Nephron (organoid): ENCODE measurements around the gene SORCS2.

Experiments used
- H3K27ac Mint-ChIP-seq, 3 experiments: 2 replicates each; pipeline ENCODE4 v1.8.0; 2020; ENCODE audit warnings: mixed read lengths in 3 of 3, mild to moderate bottlenecking in 2 of 3, moderate library complexity in 1 of 3
- H3K27me3 Mint-ChIP-seq: 2 replicates; pipeline ENCODE4 v1.8.0; 2021; ENCODE audit warnings: low read depth, mild to moderate bottlenecking, moderate library complexity, mixed read lengths
- H3K36me3 Mint-ChIP-seq: 2 replicates; pipeline ENCODE4 v1.8.0; 2020; ENCODE audit warnings: low read depth, mixed read lengths
- H3K4me1 Mint-ChIP-seq: 2 replicates; pipeline ENCODE4 v1.8.0; 2020; ENCODE audit warnings: mixed read lengths
- H3K4me3 Mint-ChIP-seq, 3 experiments: 2 replicates each; pipeline ENCODE4 v1.8.0; 2020; ENCODE audit warnings: mild to moderate bottlenecking in 3 of 3, mixed read lengths in 3 of 3, moderate library complexity in 2 of 3
- H3K9me3 Mint-ChIP-seq: 2 replicates; pipeline ENCODE4 v1.8.0; 2020; ENCODE audit warnings: mixed read lengths
- CTCF ChIP-seq, 3 experiments: fragments of 200-600 bp; sonication (generic); IDR thresholded peaks; one replicate each; pipeline ENCODE4 v1.5.0; 2021; ENCODE audit warnings: antibody characterized with exemption in 3 of 3; ENCODE audit not compliant: unreplicated experiment in 3 of 3

Gene SORCS2

GRCh38 chr4:7295911-7296660 lies 103.7 kb downstream of the SORCS2 start:
- no peak overlapping the region for H3K4me3 Mint-ChIP-seq
- TF ChIP-seq CTCF (IDR thresholded peaks at IDR 0.05; ENCODE audit: unreplicated experiment in 3 of 3): peak; percentile 43 to 57 (median 51)
- no peaks in the 10 kb centered on the region for H3K9me3 Mint-ChIP-seq
- H3K36me3 Mint-ChIP-seq: no peaks in the 10 kb centered on the region
- H3K4me1 Mint-ChIP-seq: peaks cover 34% of the 10 kb centered on the region
- peaks cover 34% of the 10 kb centered on the region for H3K27me3 Mint-ChIP-seq
- H3K27ac Mint-ChIP-seq: no peak overlapping the region

DNA sequence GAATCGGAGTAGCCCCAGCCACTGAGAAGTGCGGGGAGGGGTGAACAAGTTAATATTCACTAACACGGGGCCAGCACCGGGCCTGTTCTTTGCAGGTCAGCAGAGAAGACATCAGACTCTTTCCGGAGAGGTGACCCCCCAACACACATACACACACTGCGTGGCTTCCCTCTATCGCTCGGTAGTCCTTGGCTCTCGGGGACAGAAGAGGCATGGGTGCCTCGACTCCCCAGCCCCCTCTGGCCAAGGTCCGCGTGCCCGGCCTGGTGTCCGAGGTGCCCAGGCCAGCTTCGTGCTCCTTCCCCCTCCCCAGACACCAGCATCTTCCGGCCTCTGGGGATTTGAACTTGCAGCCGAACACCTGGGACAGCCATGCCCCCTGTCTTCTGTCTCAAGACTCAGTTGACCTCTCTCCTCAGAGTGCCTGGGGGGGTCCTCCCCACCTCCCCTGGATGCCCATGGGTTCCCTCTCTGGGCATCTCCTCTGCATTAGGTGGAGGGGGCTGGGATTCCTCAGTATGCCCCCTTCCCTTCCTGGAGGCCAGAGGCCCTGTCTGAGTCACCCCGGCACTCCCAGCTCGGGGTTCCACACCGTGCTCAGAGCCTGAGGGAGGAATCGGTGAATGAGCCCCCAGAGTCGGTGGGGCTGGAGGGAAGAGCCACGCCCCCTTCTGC lies 104.5 kb downstream of the SORCS2 start:
- Mint-ChIP-seq H3K4me1 (peaks cover 31% of the 10 kb centered on the region), H3K9me3 (no peaks in the 10 kb centered on the region), H3K27ac (no peak overlapping the region), H3K27me3 (peaks cover 30% of the 10 kb centered on the region), H3K36me3 (no peaks in the 10 kb centered on the region), H3K4me3 (no peak overlapping the region)
- no peak for TF ChIP-seq CTCF (IDR thresholded peaks at IDR 0.05; ENCODE audit: unreplicated experiment in 3 of 3)

DNA sequence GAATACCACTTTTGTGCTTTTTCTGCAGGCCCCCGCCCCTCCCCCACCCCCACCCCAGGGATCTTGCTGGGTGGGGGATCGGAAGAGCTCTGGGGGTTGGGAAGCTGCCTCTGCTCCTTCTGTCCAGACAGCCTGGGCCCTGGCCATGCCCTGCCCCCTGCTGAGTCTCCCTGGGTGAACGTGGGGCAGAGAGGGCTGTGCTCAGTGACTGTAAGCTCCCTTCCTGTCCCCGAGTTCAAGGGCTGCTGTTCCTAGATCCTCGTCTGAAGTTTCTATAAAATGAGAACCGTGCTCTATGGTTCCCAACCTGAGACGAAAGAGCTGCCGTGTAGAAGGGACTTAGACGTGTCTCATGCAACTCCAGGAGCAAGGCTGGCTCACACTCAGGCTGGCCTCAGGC lies 105.0 kb downstream of the SORCS2 start:
- Mint-ChIP-seq H3K4me3 (no peak overlapping the region), H3K4me1 (peaks cover 33% of the 10 kb centered on the region), H3K27me3 (peaks cover 36% of the 10 kb centered on the region), H3K36me3 (no peaks in the 10 kb centered on the region), H3K27ac (no peak overlapping the region), H3K9me3 (no peaks in the 10 kb centered on the region)
- no peak for TF ChIP-seq CTCF (IDR thresholded peaks at IDR 0.05; ENCODE audit: unreplicated experiment in 3 of 3)

GRCh38 chr4:7297881-7298280 lies 105.5 kb downstream of the SORCS2 start:
- H3K4me3 Mint-ChIP-seq: no peak overlapping the region
- no peaks in the 10 kb centered on the region for H3K9me3 Mint-ChIP-seq
- peaks cover 37% of the 10 kb centered on the region for H3K4me1 Mint-ChIP-seq
- peaks cover 37% of the 10 kb centered on the region for H3K27me3 Mint-ChIP-seq
- H3K36me3 Mint-ChIP-seq: no peaks in the 10 kb centered on the region
- TF ChIP-seq CTCF (IDR thresholded peaks at IDR 0.05; ENCODE audit: unreplicated experiment in 3 of 3): no peak
- H3K27ac Mint-ChIP-seq: peak overlapping the region in 2 of 3 experiments; percentile 26 to 39

DNA sequence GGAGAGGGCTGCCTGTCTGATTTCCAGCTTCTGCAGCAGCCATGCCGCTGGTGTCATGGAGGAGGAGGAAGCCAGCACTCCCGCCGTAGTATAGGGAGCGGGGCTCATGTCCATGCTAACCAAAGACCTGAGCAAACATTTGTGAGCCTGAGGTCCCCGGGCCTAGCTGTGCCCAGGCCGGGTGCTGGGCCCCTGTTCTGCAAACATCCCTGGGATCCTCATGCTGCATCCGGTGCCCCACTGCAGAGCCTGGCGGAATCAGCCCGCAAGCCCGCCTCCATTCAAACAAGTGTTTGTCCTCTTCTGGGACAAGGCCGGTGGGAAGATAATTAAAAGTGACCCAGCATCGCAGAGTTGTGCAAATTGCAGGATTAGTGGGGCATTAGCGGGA lies 106.3 kb downstream of the SORCS2 start:
- H3K4me1 Mint-ChIP-seq: peaks cover 43% of the 10 kb centered on the region
- TF ChIP-seq CTCF (IDR thresholded peaks at IDR 0.05; ENCODE audit: unreplicated experiment in 3 of 3): no peak
- H3K9me3 Mint-ChIP-seq: no peaks in the 10 kb centered on the region
- peak overlapping the region in 1 of 3 experiments; percentile 39 for H3K27ac Mint-ChIP-seq
- H3K36me3 Mint-ChIP-seq: no peaks in the 10 kb centered on the region
- no peak overlapping the region for H3K4me3 Mint-ChIP-seq
- H3K27me3 Mint-ChIP-seq: peaks cover 35% of the 10 kb centered on the region
